ENCODE data around the gene TINAG. TPM values are rescaled to one million over a fixed set of nuclear protein-coding genes. Genes with fewer than 3 reads are reported as not detected.

Gene TINAG
- total RNA-seq, 4 donors from 2014 or later = not detected

GRCh38 chr6:54428431-54428830 is 120.2 kb downstream of the TINAG start:
- WGBS = 88% methylated on average over 1 of the region's 1 CpG
- intact Hi-C loops (cut with DNase I) = no loop called here
- TF ChIP-seq POLR2AphosphoS5 (IDR thresholded peaks at IDR 0.05) (no peak), POLR2A (IDR thresholded peaks at IDR 0.05; ENCODE audit: low read depth) (no peak), EP300 (IDR thresholded peaks at IDR 0.05) (no peak)
- TF ChIP-seq, protein P1, sequence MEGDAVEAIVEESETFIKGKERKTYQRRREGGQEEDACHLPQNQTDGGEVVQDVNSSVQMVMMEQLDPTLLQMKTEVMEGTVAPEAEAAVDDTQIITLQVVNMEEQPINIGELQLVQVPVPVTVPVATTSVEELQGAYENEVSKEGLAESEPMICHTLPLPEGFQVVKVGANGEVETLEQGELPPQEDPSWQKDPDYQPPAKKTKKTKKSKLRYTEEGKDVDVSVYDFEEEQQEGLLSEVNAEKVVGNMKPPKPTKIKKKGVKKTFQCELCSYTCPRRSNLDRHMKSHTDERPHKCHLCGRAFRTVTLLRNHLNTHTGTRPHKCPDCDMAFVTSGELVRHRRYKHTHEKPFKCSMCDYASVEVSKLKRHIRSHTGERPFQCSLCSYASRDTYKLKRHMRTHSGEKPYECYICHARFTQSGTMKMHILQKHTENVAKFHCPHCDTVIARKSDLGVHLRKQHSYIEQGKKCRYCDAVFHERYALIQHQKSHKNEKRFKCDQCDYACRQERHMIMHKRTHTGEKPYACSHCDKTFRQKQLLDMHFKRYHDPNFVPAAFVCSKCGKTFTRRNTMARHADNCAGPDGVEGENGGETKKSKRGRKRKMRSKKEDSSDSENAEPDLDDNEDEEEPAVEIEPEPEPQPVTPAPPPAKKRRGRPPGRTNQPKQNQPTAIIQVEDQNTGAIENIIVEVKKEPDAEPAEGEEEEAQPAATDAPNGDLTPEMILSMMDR (IDR thresholded peaks at IDR 0.05) = no peak

DNA sequence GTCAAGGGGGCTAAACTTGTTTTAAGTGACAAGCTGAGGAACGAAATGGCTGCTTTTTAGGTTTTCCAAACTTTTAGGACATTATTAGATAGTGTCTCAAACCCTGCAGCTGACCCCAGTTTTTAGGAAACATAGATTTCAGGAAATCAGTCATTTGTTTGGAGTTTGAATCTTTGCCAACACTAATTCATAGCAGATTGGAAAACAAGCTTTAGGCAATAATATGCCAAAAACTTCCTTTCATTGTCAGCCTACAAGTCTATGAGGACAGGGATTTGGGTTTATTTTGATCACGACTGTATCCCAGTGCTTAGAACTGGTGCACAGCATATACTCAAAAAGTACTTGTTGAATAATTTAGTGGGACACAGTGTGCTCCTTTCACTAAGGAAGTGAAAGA is 123.2 kb downstream of the TINAG start:
- Histone ChIP-seq H3K4me3 (no peak overlapping the region), H3K27me3 (no peaks in the 10 kb centered on the region), H3K36me3 (no peaks in the 10 kb centered on the region), H3K27ac (replicated peaks in 1 of 4) (no peak overlapping the region), H3K4me1 (no peaks in the 10 kb centered on the region), H3K9me3 (no peaks in the 10 kb centered on the region)
- TF ChIP-seq EP300 (IDR thresholded peaks at IDR 0.05) (no peak), POLR2A (IDR thresholded peaks at IDR 0.05; ENCODE audit: low read depth) (no peak), POLR2AphosphoS5 (IDR thresholded peaks at IDR 0.05) (no peak)
- TF ChIP-seq, protein P1 (IDR thresholded peaks at IDR 0.05) = no peak
- DNase-seq (ENCODE audit: extremely low spot score) = no peak
- 67% methylated on average over 2 of the region's 2 CpGs for WGBS
- intact Hi-C loops (cut with DNase I) = no loop called here

More at GRCh38 chr6:54428431-54428830, 120.2 kb downstream of the TINAG start:
- DNase-seq (ENCODE audit: extremely low spot score) = no peak
- no peak overlapping the region for H3K27ac ChIP-seq (replicated peaks in 1 of 4)
- no peaks in the 10 kb centered on the region for H3K4me1 ChIP-seq
- no peaks in the 10 kb centered on the region for H3K27me3 ChIP-seq
- H3K4me3 ChIP-seq = no peak overlapping the region
- H3K9me3 ChIP-seq = no peaks in the 10 kb centered on the region
- no peaks in the 10 kb centered on the region for H3K36me3 ChIP-seq

Other genes starting within 250 kb of the TINAG start
- 1 to 10 TPM in 2 of 4 donors, under 1 TPM in 2; 0.42 to 3.5 (median 1.2) TPM for gene MLIP, start 197.0 kb upstream of the TINAG start, total RNA-seq